A549 treated with RU486 at 1 μM for 4 hours (cell line): Measurements from ENCODE around the gene NUDT4. TPM values are rescaled to one million over a fixed set of nuclear protein-coding genes. Genes with fewer than 3 reads are reported as not detected.

Experiments used
- total RNA-seq: library from RNA; stranded (reverse); fragments of 200-300 nt; extraction: Qiagen RNA extraction; gene quantifications from 5 replicates; pipeline ENCODE4 v1.2.3, GENCODE V29; 2022; ENCODE audit warnings: low read depth

NUDT4 gene
- total RNA-seq = 21.3 to 31.9 TPM (median 31.2 TPM) in 5 replicates

GRCh38 chr12:93377252-93378195 lies at the start of gene NUDT4:
Gene NUDT4, plus strand, starts transcription at chr12:93377925. Its CDS starts 398 bp downstream, at chr12:93378323.

GRCh38 chr12:93441617-93442410 lies 64.1 kb downstream of the NUDT4 start, which contains the start of gene UBE2N:
Gene UBE2N, minus strand, starts transcription at chr12:93441947. Its CDS starts 63 bp downstream, at chr12:93441884.

Other genes with a start within 250 kb of the NUDT4 start
- gene UBE2N, start 64.0 kb downstream of the NUDT4 start, total RNA-seq = 130 to 206 TPM (median 163 TPM) in 5 replicates
- gene MRPL42, start 89.6 kb downstream of the NUDT4 start, total RNA-seq = 43.3 to 63.7 TPM (median 54.0 TPM) in 5 replicates
- gene SOCS2, start 194.8 kb downstream of the NUDT4 start, total RNA-seq = 16.9 to 34.2 TPM (median 28.9 TPM) in 5 replicates